ENCODE measurements around the gene PSTPIP1. TPM values are rescaled to one million over a fixed set of nuclear protein-coding genes. Genes with fewer than 3 reads are reported as not detected.

Gene PSTPIP1
- total and polyA plus RNA-seq, 2 of the 4 experiments (the other 2 are of a cell fraction) = 0.36 to 1.1 TPM

DNA sequence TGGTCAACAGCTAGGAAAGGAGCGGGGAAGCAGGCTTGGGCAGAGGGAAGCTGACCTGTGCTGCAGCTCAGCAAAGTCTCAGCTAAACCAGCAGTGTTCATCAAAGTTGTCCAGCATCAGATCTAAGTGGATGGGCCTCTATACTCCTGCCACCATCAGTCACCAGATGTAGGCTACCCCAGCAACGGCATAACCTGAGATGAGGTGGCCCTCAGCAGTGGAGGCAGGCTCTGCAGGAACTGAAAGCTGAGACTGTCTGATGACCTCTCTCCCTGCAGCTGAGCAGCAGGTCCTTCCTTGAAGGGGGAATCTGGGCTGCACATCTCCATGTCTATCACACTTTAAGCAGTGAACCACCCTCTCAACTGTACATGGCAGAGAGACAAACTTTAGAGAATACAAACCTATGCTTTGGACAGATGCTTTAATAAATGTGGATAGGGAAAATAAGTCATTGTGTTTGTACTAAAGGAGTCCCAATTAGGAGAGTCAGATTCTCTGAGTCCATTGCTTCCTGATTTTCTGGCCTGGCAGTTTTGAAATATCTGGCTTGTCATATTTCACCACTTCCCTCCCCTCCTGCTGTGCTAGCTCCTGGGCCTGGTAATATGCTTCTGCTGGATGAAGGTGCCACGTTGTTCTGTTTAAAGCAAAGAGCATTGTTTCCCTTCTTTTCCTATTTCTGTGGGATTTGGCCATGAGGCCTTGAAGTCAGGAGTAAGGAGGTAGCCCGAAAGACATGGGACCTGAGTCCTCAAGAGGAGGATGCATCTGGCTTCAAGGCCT lies 11.1 kb upstream of the PSTPIP1 start:
- H3K18ac ChIP-seq (ENCODE audit: low read depth, low read length) = no peak overlapping the region
- no peak overlapping the region for H3K23ac ChIP-seq (ENCODE audit: low read depth, low read length)
- H2AK9ac ChIP-seq (replicated peaks; ENCODE audit: low read depth, low read length, poor library complexity) = no peak overlapping the region
- H3K4me3 ChIP-seq (ENCODE audit: insufficient read depth, low read depth, low read length) = no peak overlapping the region
- peaks cover 24% of the 10 kb centered on the region for H3K27me3 ChIP-seq (ENCODE audit: control insufficient read depth, insufficient read depth, low read length)
- dilution Hi-C loops (cut with HindIII; ENCODE audit: low sequenced_read_pairs, unreplicated experiment) = no loop called here
- peak; percentile 14; the same call in 1 of the 2 replicates for ATAC-seq (ENCODE audit: low read depth)
- no peak overlapping the region for H2BK5ac ChIP-seq (ENCODE audit: low read depth, low read length, poor library complexity, severe bottlenecking)
- H4K5ac ChIP-seq (ENCODE audit: low read depth, low read length) = no peak overlapping the region
- H2BK120ac ChIP-seq (ENCODE audit: low read depth, low read length) = no peak overlapping the region
- no peak overlapping the region for H3K56ac ChIP-seq (ENCODE audit: extremely low read depth, insufficient read depth, low read length)
- intact Hi-C loops (cut with micrococcal nuclease) = no loop called here
- no TSS peak for BruUV-seq (replicated peaks)
- 0 out of 2 replicates have a peak, but pooled peaks cover 5% of the 10 kb centered on the region for H3K9me3 ChIP-seq (ENCODE audit: control insufficient read depth, insufficient read depth, low read length)
- no peak overlapping the region for H3K27ac ChIP-seq (ENCODE audit: insufficient read depth, low read length)
- in situ Hi-C loops (cut with MboI; ENCODE audit: low sequenced_read_pairs) = no loop called here
- TF ChIP-seq FOS (IDR thresholded peaks at IDR 0.05; ENCODE audit: low read depth, low read length) = no peak
- TF ChIP-seq BHLHE40 (IDR thresholded peaks at IDR 0.05; ENCODE audit: low read depth, low read length) = no peak
- no peak for TF ChIP-seq RFX5 (IDR thresholded peaks at IDR 0.05; ENCODE audit: low read depth, low read length)
- TF ChIP-seq CEBPB (IDR thresholded peaks at IDR 0.05; ENCODE audit: low read depth, low read length) = no peak
- no peak for TF ChIP-seq SMC3 (IDR thresholded peaks at IDR 0.05; ENCODE audit: low read depth, low read length)
- TF ChIP-seq, protein P1, sequence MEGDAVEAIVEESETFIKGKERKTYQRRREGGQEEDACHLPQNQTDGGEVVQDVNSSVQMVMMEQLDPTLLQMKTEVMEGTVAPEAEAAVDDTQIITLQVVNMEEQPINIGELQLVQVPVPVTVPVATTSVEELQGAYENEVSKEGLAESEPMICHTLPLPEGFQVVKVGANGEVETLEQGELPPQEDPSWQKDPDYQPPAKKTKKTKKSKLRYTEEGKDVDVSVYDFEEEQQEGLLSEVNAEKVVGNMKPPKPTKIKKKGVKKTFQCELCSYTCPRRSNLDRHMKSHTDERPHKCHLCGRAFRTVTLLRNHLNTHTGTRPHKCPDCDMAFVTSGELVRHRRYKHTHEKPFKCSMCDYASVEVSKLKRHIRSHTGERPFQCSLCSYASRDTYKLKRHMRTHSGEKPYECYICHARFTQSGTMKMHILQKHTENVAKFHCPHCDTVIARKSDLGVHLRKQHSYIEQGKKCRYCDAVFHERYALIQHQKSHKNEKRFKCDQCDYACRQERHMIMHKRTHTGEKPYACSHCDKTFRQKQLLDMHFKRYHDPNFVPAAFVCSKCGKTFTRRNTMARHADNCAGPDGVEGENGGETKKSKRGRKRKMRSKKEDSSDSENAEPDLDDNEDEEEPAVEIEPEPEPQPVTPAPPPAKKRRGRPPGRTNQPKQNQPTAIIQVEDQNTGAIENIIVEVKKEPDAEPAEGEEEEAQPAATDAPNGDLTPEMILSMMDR (conservative IDR thresholded peaks at IDR 0.05; ENCODE audit: low read depth, low read length) = no peak
- no peak for TF ChIP-seq MAZ (IDR thresholded peaks at IDR 0.05; ENCODE audit: borderline replicate concordance, low read depth, low read length)
- no peak for TF ChIP-seq MXI1 (IDR thresholded peaks at IDR 0.05; ENCODE audit: borderline replicate concordance, low read depth, low read length)
- TF ChIP-seq POLR2A (IDR thresholded peaks at IDR 0.05; ENCODE audit: low read depth, low read length) = no peak
- no peaks in the 10 kb centered on the region for H3K79me1 ChIP-seq (ENCODE audit: low read depth in 1 of 2, low read length in 2 of 2)
- no peaks in the 10 kb centered on the region for H3K9me1 ChIP-seq (ENCODE audit: insufficient read depth, low read length)
- WGBS, 2 experiments (ENCODE audit: extremely low coverage in 2 of 2, insufficient read length in 1 of 2) = 83% methylated on average over 1 of the region's 4 CpGs; no CpG with 5 or more reads in 1 of the 2 experiments
- DNase-seq = no peak
- no peak overlapping the region for H2BK15ac ChIP-seq (ENCODE audit: low read depth, low read length)
- no peaks in the 10 kb centered on the region for H3K4me1 ChIP-seq (ENCODE audit: control insufficient read depth, insufficient read depth, low read length)
- no peak overlapping the region for H3K4me2 ChIP-seq (ENCODE audit: low read depth, low read length)
- peak overlapping the region; percentile 43 for H2AFZ ChIP-seq (replicated peaks; ENCODE audit: low read length, poor library complexity)
- H3K9ac ChIP-seq (ENCODE audit: low read depth, low read length) = no peak overlapping the region
- no peaks in the 10 kb centered on the region for H3K36me3 ChIP-seq (ENCODE audit: control insufficient read depth, insufficient read depth, low read length)
- no peaks in the 10 kb centered on the region for H4K20me1 ChIP-seq (ENCODE audit: insufficient read depth, low read length)
- H2BK20ac ChIP-seq (ENCODE audit: low read depth, low read length) = no peak overlapping the region
- H2AK5ac ChIP-seq (ENCODE audit: low read depth, low read length) = no peak overlapping the region
- no peak overlapping the region for H3K4ac ChIP-seq (ENCODE audit: low read depth, low read length)
- H4K91ac ChIP-seq (ENCODE audit: insufficient read depth, low read depth, low read length) = no peak overlapping the region
- CTCF ChIA-PET = no interaction called here
- no peak overlapping the region for H3K14ac ChIP-seq (replicated peaks; ENCODE audit: low read depth, low read length)
- POLR2A ChIA-PET (ENCODE audit: unreplicated experiment) = no interaction called here
- no peak overlapping the region for H4K8ac ChIP-seq (ENCODE audit: low read depth in 2 of 2, low read length in 2 of 2)
